Measurements from ENCODE around the gene PTPRO.

The PTPRO gene

GRCh38 chr12:15444523-15444922 lies 122.2 kb downstream of the PTPRO start:
- no peak overlapping the region for H3K4me3 Mint-ChIP-seq
- H3K9me3 Mint-ChIP-seq = no peaks in the 10 kb centered on the region
- no peak overlapping the region for H3K27ac Mint-ChIP-seq
- no peaks in the 10 kb centered on the region for H3K27me3 Mint-ChIP-seq (ENCODE audit: low read depth)
- H3K4me1 Mint-ChIP-seq (ENCODE audit: low read depth) = no peaks in the 10 kb centered on the region
- no peaks in the 10 kb centered on the region for H3K36me3 Mint-ChIP-seq (ENCODE audit: low read depth)

GRCh38 chr12:15446807-15447206 lies 124.5 kb downstream of the PTPRO start:
- H3K4me3 Mint-ChIP-seq = no peak overlapping the region
- H3K9me3 Mint-ChIP-seq = no peaks in the 10 kb centered on the region
- H3K27me3 Mint-ChIP-seq (ENCODE audit: low read depth) = peaks cover 3% of the 10 kb centered on the region
- no peaks in the 10 kb centered on the region for H3K36me3 Mint-ChIP-seq (ENCODE audit: low read depth)
- H3K4me1 Mint-ChIP-seq (ENCODE audit: low read depth) = no peaks in the 10 kb centered on the region
- no peak overlapping the region for H3K27ac Mint-ChIP-seq

- H3K36me3 Mint-ChIP-seq (ENCODE audit: low read depth) = peaks cover 2% of the 10 kb centered on the region
- no peak overlapping the region for H3K4me3 Mint-ChIP-seq
- H3K4me1 Mint-ChIP-seq (ENCODE audit: low read depth) = no peaks in the 10 kb centered on the region
- peaks cover 9% of the 10 kb centered on the region for H3K9me3 Mint-ChIP-seq
- H3K27ac Mint-ChIP-seq = no peak overlapping the region
- H3K27me3 Mint-ChIP-seq (ENCODE audit: low read depth) = peaks cover 7% of the 10 kb centered on the region
Measured at GRCh38 chr12:15453613-15454012, 131.3 kb downstream of the PTPRO start.

GRCh38 chr12:15458008-15458407 lies 135.7 kb downstream of the PTPRO start:
- Mint-ChIP-seq H3K4me3 (no peak overlapping the region), H3K27me3 (ENCODE audit: low read depth) (no peaks in the 10 kb centered on the region), H3K27ac (no peak overlapping the region), H3K4me1 (ENCODE audit: low read depth) (no peaks in the 10 kb centered on the region), H3K9me3 (peaks cover 9% of the 10 kb centered on the region), H3K36me3 (ENCODE audit: low read depth) (peaks cover 2% of the 10 kb centered on the region)

- peaks cover 7% of the 10 kb centered on the region for H3K27me3 Mint-ChIP-seq (ENCODE audit: low read depth)
- H3K4me1 Mint-ChIP-seq (ENCODE audit: low read depth) = no peaks in the 10 kb centered on the region
- H3K4me3 Mint-ChIP-seq = no peak overlapping the region
- H3K27ac Mint-ChIP-seq = no peak overlapping the region
- H3K9me3 Mint-ChIP-seq = no peaks in the 10 kb centered on the region
- H3K36me3 Mint-ChIP-seq (ENCODE audit: low read depth) = no peaks in the 10 kb centered on the region
Measured at GRCh38 chr12:15468911-15469310, 146.6 kb downstream of the PTPRO start.

- Mint-ChIP-seq H3K27ac (no peak overlapping the region), H3K36me3 (ENCODE audit: low read depth) (no peaks in the 10 kb centered on the region), H3K4me1 (ENCODE audit: low read depth) (no peaks in the 10 kb centered on the region), H3K9me3 (no peaks in the 10 kb centered on the region), H3K27me3 (ENCODE audit: low read depth) (peaks cover 7% of the 10 kb centered on the region), H3K4me3 (no peak overlapping the region)
Measured at GRCh38 chr12:15469356-15469755, 147.0 kb downstream of the PTPRO start.

- Mint-ChIP-seq H3K4me1 (ENCODE audit: low read depth) (no peaks in the 10 kb centered on the region), H3K36me3 (ENCODE audit: low read depth) (no peaks in the 10 kb centered on the region), H3K4me3 (no peak overlapping the region), H3K27ac (no peak overlapping the region), H3K9me3 (no peaks in the 10 kb centered on the region), H3K27me3 (ENCODE audit: low read depth) (peaks cover 4% of the 10 kb centered on the region)
Measured at GRCh38 chr12:15472036-15472435, 149.7 kb downstream of the PTPRO start.

GRCh38 chr12:15474766-15475165 lies 152.5 kb downstream of the PTPRO start:
- Mint-ChIP-seq H3K27ac (no peak overlapping the region), H3K9me3 (no peaks in the 10 kb centered on the region), H3K4me3 (no peak overlapping the region), H3K27me3 (ENCODE audit: low read depth) (peaks cover 4% of the 10 kb centered on the region), H3K4me1 (ENCODE audit: low read depth) (no peaks in the 10 kb centered on the region), H3K36me3 (ENCODE audit: low read depth) (no peaks in the 10 kb centered on the region)

- Mint-ChIP-seq H3K27me3 (ENCODE audit: low read depth) (peaks cover 8% of the 10 kb centered on the region), H3K4me3 (no peak overlapping the region), H3K4me1 (ENCODE audit: low read depth) (no peaks in the 10 kb centered on the region), H3K27ac (no peak overlapping the region), H3K9me3 (no peaks in the 10 kb centered on the region), H3K36me3 (ENCODE audit: low read depth) (no peaks in the 10 kb centered on the region)
Measured at GRCh38 chr12:15477761-15478160, 155.5 kb downstream of the PTPRO start.

GRCh38 chr12:15481846-15482245 lies 159.5 kb downstream of the PTPRO start:
- Mint-ChIP-seq H3K36me3 (ENCODE audit: low read depth) (no peaks in the 10 kb centered on the region), H3K27me3 (ENCODE audit: low read depth) (peaks cover 7% of the 10 kb centered on the region), H3K4me3 (no peak overlapping the region), H3K4me1 (ENCODE audit: low read depth) (no peaks in the 10 kb centered on the region), H3K27ac (no peak overlapping the region), H3K9me3 (no peaks in the 10 kb centered on the region)

- Mint-ChIP-seq H3K9me3 (no peaks in the 10 kb centered on the region), H3K36me3 (ENCODE audit: low read depth) (no peaks in the 10 kb centered on the region), H3K4me1 (ENCODE audit: low read depth) (no peaks in the 10 kb centered on the region), H3K4me3 (no peak overlapping the region), H3K27me3 (ENCODE audit: low read depth) (peaks cover 7% of the 10 kb centered on the region), H3K27ac (no peak overlapping the region)
Measured at GRCh38 chr12:15485466-15485865, 163.2 kb downstream of the PTPRO start.

- Mint-ChIP-seq H3K27ac (no peak overlapping the region), H3K27me3 (ENCODE audit: low read depth) (peaks cover 10% of the 10 kb centered on the region), H3K36me3 (ENCODE audit: low read depth) (no peaks in the 10 kb centered on the region), H3K4me3 (no peak overlapping the region), H3K9me3 (no peaks in the 10 kb centered on the region), H3K4me1 (ENCODE audit: low read depth) (no peaks in the 10 kb centered on the region)
Measured at GRCh38 chr12:15486859-15487258, 164.6 kb downstream of the PTPRO start.

GRCh38 chr12:15488481-15488880 lies 166.2 kb downstream of the PTPRO start:
- Mint-ChIP-seq H3K27me3 (ENCODE audit: low read depth) (peaks cover 12% of the 10 kb centered on the region), H3K4me3 (no peak overlapping the region), H3K27ac (no peak overlapping the region), H3K36me3 (ENCODE audit: low read depth) (no peaks in the 10 kb centered on the region), H3K4me1 (ENCODE audit: low read depth) (no peaks in the 10 kb centered on the region), H3K9me3 (no peaks in the 10 kb centered on the region)

GRCh38 chr12:15494329-15495046 lies 172.2 kb downstream of the PTPRO start:
- no peak overlapping the region for H3K27ac Mint-ChIP-seq
- peaks cover 31% of the 10 kb centered on the region for H3K27me3 Mint-ChIP-seq (ENCODE audit: low read depth)
- H3K9me3 Mint-ChIP-seq = no peaks in the 10 kb centered on the region
- H3K4me3 Mint-ChIP-seq = no peak overlapping the region
- H3K4me1 Mint-ChIP-seq (ENCODE audit: low read depth) = no peaks in the 10 kb centered on the region
- no peaks in the 10 kb centered on the region for H3K36me3 Mint-ChIP-seq (ENCODE audit: low read depth)

GRCh38 chr12:15495746-15496145 lies 173.4 kb downstream of the PTPRO start:
- no peaks in the 10 kb centered on the region for H3K9me3 Mint-ChIP-seq
- H3K27ac Mint-ChIP-seq = no peak overlapping the region
- H3K27me3 Mint-ChIP-seq (ENCODE audit: low read depth) = peaks cover 31% of the 10 kb centered on the region
- H3K4me3 Mint-ChIP-seq = no peak overlapping the region
- H3K36me3 Mint-ChIP-seq (ENCODE audit: low read depth) = no peaks in the 10 kb centered on the region
- H3K4me1 Mint-ChIP-seq (ENCODE audit: low read depth) = no peaks in the 10 kb centered on the region

- H3K4me3 Mint-ChIP-seq = no peak overlapping the region
- H3K4me1 Mint-ChIP-seq (ENCODE audit: low read depth) = no peaks in the 10 kb centered on the region
- peaks cover 26% of the 10 kb centered on the region for H3K27me3 Mint-ChIP-seq (ENCODE audit: low read depth)
- H3K9me3 Mint-ChIP-seq = no peaks in the 10 kb centered on the region
- H3K36me3 Mint-ChIP-seq (ENCODE audit: low read depth) = no peaks in the 10 kb centered on the region
- H3K27ac Mint-ChIP-seq = no peak overlapping the region
Measured at GRCh38 chr12:15496738-15497137, 174.4 kb downstream of the PTPRO start.

All from T-helper 1 cell treated with Interleukin-12 subunit alpha and Interleukin-12 subunit beta and Interleukin-4 antibody, amounts not matched to agents 30 μg/mL and 1 μg/mL, for 36 hours (primary cell).